Sciatic nerve (tissue), 2 donors: Measurements from ENCODE around the gene PRKCH. TPM values are rescaled to one million over a fixed set of nuclear protein-coding genes. Genes with fewer than 3 reads are reported as not detected.
"Not testable (repeated sequence)": the region's sequence is repeated elsewhere in the genome, so short reads cannot be mapped to it uniquely, and the experiment has no call there.

ENCODE experiments used
- ATAC-seq: fragments of 200-7000 bp; cut with Tn5 transposase; one replicate; pipeline ENCODE4 v1.9.1; 2020; ENCODE audit warnings: mild to moderate bottlenecking, moderate library complexity
- DNase-seq: peaks from one replicate; pipeline ENCODE4 v3.0.0-alpha.2; 2020; ENCODE audit warnings: low spot score
- intact Hi-C: fragments of 100-400 bp; cut with DNase I; formaldehyde crosslinking; loops from one replicate; pipeline ENCODE4 v1.14.2; 2022
- total RNA-seq: library from RNA; stranded (reverse); fragmentation: NEBNext Ultra II Directional; extraction: Animal tissue kit (Norgen Biotek cat#: 25700); gene quantifications from one replicate; pipeline ENCODE4 v1.2.1, GENCODE V29; 2021
- donor health status: DM: no; HTN: no; CAD: no.
- donor health status: DM: no; HTN: no; CAD: no.

Gene PRKCH
- total RNA-seq, 1 donor from 2014 or later, result 52.9 TPM

DNA sequence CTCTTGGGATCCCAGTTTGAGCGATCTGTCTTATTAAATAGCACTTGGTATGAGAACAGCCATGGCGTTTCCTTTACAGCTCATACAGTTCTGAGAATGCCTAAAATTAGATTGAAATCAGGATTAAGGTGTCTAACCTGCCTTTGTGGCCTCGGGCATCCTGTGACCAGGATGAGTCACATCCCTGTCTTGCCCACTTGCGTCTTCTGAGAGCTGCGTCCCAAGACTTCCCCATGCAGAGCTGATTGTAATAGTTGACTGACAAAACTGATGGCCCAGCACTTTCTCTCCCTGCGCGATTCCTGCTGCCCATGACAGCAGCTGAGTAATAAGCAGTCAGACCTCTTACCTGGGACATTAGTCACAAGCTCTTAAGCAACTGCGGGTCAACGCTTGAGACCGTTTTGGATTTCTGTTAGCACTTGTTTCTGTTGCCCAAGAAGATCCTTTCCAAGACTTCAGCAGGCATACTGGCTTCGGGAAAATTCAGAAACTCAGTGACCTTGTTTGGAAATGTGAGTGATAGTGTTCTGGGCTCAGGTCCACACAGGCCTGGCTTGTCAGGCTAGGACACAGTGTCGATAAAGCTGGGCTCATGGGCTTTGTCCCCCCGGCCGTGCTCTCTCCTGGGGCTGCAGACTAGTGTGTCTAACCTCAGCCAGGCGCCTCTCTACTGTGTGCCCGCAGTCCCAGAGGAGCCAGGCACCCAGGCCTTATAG, 204.1 kb downstream of the PRKCH start:
- intact Hi-C loops, result no loop called here
- peak; percentile 73 for DNase-seq
- ATAC-seq, result peak; percentile 84

DNA sequence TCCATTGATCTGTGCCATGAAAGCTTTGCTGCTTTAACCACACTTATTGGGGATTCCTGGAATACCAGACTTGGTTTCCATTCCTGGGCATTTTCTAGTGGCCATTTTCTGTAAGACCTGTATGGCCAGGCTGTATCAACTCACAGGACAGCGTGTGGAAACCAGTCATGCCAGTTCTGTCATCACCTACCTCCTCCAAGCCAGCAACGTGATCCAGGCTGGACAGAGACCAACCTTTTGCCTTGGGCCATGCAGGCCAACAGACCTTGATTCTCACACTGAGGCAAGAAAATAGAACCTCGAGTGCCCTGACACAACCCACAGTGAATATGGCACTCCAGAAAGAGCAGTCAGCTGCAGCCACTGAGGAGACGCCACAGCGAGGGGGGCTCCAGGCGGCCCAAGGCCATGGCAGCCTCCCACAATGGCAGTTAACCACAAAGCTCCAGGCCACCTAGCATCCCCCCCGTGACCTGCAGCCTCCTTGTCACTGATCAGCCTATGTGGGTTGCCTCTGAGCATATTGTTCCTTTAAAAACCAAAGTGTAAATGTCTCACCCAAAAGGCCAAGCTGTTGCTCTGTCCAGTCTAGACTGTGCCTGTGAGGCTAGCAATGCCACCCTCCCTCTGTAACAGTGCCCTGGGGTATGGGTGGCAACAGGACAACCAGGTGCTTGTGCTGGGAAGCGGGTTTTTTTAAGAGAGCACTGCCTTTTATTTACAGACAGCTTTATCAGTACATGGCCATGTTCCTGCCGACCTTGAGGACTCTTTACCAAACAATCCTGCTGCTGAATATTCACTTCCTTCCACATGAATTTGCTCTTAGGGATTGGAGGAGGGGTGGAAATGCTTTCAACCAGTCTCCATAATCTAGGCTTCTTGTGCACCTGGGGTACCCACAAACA, 205.3 kb downstream of the PRKCH start:
- intact Hi-C loops, result no loop called here
- DNase-seq (no peak), ATAC-seq (no peak)

DNA sequence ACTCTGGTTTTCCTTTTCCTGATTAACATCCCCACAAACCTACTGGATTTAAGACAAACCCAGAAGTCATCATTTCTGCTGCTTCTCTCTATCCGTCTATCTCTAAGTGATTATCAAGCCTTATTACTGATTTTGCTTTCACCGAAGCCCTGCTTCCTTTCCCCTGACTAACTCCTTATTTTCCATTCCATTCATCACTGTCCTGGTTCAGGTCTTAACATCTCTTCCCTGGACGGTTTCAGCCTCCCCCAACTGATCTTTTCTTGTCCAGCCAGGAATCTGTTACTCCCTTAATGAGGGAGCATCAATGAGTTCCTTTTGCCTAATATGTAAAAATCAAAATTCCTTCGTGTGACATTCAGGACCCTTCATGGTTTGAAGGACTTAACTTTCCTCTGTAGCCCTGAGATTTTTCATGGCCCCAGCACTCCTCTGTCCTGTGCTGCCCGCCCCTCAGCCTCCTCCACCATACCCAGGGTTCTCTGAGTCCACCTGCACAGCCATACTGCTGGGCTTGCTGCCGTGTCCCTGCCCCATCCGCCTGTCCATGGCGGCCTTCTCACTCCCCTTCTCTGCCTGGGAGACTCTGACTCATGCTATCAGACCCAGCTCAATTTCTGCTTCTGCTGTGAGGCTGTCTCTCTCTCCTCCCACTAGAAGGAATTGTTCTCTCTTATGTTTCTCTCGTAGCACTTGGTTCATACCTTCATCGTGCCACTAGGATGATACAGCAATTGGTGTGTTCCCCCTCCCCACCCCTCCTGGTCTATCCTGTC, 206.1 kb downstream of the PRKCH start:
- no peak for ATAC-seq
- DNase-seq, result no peak

DNA sequence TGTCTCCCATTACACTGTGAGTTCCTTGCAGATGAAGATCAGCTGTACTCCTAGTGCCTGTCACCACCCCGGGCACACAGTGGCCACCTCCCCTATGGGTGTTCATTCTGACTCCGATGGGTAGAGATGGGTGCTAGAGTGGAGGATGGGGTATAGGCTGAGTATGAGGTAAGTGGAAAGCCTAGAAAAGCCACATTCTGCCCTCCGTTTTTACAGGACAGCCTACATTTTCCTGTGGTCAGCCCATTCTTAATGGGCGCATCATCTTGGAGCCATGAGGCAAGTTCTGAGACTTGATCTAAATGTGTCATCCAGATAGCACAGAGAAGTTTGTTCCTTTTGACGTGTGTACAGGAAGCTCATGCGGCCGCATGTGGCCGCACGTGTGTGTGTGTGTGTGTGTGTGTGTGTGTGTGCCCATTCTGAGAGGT, 207.2 kb downstream of the PRKCH start:
- intact Hi-C loops, result no loop called here
- ATAC-seq, result no peak
- DNase-seq, result no peak

More for the DNA sequence above, 206.1 kb downstream of the PRKCH start:
- intact Hi-C loops, result no loop called here

DNA sequence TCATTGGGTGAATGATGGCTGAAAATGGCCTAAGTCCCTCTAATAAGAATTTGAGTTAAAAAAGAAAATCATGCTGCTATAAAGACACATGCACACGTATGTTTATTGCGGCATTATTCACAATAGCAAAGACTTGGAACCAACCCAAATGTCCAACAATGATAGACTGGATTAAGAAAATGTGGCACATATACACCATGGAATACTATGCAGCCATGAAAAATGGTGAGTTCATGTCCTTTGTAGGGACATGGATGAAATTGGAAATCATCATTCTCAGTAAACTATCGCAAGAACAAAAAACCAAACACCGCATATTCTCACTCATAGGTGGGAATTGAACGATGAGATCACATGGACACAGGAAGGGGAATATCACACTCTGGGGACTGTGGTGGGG, 208.0 kb downstream of the PRKCH start:
- ATAC-seq, intact Hi-C loops, DNase-seq: not testable (repeated sequence)

DNA sequence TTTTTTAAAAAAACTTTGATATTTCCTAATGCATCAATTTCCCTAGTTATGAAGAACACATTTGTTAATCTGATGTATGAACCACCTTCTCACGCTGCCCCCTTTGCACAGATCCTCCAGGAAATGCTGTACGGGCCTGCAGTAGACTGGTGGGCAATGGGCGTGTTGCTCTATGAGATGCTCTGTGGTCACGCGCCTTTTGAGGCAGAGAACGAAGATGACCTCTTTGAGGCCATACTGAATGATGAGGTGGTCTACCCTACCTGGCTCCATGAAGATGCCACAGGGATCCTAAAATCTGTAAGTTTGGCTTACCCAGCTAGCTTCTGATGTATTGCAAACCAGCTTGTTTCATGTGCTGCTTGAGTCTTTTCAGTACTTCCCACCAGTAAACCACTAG, 208.9 kb downstream of the PRKCH start:
- no peak for DNase-seq
- intact Hi-C loops, result no loop called here
- no peak for ATAC-seq

DNA sequence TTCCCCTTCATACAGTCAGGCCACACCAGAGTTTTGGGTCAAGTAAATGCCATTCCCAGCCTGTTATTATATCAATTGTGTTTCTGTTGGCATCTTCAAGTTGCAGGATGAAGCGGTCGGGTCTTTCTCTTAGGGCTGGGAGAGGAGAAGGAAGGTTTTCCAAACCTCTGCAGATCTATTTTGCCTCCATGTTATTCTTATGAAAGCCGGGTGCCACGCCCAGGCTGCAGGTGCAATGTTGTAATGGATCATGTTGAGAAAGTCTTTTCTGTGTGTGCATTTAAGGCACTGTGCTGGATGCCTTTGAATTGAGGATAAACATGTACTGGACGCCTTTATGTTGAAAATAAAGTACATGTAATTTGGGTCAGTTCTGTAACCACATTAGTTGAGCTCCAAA, 209.5 kb downstream of the PRKCH start:
- ATAC-seq (no peak), DNase-seq (no peak)
- intact Hi-C loops, result no loop called here

DNA sequence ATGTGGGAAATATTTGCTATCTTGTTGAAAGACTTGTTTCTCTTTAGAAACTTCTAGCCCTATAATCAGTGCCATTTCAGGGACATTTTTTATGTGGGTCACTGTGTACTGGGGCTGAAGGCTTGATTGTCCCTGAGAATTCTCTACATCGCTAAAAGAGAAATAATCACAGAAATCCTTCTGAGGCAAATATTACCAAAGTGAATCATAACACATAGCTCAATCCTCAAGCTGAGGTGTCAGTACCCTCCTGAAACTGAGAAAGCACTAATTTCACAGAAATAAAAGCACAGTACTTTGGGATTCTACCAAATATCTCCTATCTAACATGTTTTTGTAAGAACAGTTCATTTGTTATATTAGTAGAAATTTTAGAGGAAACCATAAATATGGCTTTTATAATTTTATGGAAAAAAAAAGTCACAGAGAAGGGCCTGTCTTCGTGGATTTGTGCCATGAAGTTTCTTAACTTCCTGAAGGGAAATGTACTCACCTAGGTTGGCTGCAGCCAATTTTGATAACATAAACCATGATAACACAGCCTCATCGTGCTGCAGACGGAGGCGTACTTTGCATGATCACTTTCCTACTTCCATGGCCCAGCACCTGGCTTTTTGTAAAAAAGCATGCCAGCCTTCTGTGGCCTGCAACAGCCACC, 210.2 kb downstream of the PRKCH start:
- DNase-seq (no peak), ATAC-seq (no peak)
- intact Hi-C loops, result no loop called here

DNA sequence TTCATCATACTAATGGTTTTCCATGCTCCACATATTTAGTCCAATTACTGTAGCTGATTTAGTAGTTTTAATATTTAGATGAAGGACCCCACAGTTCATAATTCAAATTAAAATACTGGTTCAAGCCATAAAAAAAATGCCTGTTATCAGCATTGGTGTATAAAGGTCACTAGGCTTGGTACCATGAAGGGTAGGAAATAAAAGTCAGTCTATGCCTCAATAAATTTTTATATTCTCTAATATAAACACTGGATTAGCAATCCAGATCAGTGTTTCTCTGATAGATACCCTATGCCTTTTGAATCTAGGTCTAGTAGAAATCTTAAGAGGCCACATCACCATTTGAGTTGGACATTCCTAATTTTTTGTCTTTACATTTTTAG, 210.7 kb downstream of the PRKCH start:
- no peak for DNase-seq
- intact Hi-C loops, result no loop called here
- no peak for ATAC-seq

DNA sequence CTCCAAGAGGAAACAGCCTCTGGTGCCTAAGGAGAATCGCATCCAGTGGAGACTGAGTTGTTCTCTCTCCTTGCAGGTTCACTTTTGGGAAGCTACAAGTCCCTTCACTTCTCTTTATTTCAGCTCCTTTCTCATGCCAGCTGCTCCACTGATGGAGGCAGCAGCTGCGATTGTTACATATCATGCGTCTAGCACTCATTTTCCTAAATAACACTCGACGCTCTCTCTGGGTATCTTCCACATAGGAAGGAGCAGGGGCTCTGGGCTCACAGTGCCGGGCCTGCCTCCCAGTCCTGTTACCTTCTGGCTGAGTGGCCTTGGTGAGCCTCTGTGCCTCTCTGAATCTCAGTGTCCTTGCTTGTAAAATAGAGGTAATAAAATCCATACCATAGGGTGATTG, 211.4 kb downstream of the PRKCH start:
- ATAC-seq (no peak), DNase-seq (no peak)
- intact Hi-C loops, result no loop called here

DNA sequence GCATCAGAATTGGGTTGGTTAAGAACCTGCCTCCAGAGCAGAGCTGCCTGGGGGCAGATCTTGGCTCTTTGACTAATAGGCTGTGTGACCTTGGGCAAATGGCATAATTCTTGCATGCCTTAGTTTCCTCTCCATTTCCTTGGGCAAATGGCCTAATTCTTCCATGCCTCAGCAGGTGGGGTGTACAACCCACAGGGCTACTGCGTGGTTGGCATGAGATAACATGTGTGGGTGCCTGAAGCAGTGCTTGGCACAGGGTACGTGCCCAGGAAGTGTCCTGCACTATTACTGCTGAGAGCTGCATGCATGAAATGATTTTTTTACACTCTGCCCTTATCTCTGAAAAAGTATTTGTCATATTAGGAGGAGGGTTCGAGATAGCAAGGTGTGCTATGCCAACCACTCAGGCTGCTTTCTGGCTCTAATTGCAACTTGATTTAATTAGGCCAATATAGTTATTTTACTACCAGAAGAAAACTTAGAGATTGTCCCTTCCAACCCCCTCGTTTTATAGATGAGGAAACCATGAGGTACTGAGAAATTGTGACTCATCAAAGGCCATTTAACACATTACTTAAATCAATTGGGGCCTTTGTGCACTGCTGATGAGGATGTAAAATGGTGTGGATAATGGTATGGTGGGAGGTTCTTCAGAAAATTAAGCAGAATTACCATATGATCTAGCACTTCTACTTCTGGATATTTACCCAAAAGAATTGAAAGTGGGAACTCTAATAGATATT, 212.3 kb downstream of the PRKCH start:
- ATAC-seq, result no peak
- DNase-seq, result no peak
- intact Hi-C loops, result no loop called here

DNA sequence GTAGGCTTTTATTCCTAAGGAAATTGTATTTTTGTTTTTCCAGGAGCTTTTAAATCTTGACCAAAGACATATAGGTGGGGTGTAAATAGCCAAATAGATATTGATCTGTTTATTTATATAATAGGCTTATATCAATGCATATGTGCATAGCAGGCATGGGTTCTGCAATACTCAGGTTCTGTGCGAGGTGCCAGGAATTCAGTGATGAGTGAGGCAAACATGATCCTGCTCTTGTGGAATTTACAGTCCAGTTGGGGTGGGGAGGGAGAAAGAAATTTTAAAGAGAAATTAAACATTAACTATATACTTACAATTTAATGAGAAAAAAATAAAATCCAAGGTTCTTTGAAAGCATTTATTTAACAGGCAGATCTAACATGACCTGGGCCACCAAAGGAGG, 213.7 kb downstream of the PRKCH start:
- no peak for ATAC-seq
- no peak for DNase-seq
- intact Hi-C loops, result no loop called here

DNA sequence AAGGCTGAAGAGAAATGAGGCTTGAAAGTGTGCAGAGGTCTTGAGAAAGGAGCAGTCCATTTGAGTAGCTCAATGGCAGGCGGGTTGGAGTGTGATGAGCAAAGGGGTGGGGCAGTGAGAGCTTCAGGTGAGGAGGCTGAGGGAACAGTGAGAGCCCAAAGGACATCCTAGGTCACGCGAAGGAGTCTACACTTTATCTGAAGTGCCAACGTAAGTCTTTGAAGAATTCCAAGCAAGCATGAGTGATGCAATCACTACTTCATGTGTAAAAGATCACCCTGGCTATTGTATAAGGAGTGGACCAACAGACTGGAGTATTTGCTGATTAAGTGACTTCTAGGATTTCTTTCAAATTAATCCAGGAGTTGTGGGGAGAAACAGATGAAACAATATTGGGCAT, 214.1 kb downstream of the PRKCH start:
- DNase-seq (no peak), ATAC-seq (no peak)

DNA sequence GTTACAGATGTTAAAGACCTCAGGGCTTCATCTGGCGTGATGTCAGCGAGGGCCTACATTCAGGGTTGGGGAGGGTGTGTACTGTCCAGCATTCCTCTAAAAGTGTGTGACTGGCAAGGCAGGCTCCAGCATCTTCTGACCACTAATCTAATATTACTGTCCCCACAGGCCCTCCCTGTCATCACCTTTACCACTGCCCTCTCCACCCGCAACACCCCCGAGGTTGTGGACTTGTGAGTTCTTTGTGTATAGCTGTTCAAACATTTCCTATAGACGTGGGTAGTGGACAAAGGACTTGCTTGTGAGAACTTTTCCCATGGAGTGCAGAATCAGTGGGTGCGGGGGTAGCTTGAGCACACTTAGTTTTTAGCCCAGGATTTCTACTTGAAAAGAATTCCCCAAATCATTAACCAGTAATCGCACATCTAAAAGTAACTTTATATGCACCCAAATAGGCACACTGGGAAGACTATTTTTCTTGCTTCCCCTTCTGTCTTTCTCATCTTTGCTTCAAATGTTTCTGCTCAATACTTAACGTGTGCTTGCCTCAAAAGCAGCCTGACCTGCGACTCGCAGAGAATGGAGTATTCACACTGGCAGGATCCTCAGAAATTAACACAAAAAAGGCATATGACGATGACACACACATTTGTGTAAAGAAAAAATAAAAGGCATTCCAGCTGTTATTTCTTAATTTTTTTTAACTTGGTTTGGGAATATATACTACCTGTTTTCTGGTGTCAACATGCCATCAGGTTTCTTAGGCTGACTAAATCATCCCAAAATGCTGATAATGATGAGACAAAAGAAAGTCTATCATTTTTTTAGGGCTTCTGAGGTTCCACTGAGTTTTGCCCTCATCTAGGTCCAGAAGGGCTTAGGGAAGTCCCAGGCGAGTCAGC, 215.5 kb downstream of the PRKCH start:
- intact Hi-C loops, result no loop called here
- DNase-seq (no peak), ATAC-seq (no peak)

More for the DNA sequence above, 214.1 kb downstream of the PRKCH start:
- intact Hi-C loops, result no loop called here

DNA sequence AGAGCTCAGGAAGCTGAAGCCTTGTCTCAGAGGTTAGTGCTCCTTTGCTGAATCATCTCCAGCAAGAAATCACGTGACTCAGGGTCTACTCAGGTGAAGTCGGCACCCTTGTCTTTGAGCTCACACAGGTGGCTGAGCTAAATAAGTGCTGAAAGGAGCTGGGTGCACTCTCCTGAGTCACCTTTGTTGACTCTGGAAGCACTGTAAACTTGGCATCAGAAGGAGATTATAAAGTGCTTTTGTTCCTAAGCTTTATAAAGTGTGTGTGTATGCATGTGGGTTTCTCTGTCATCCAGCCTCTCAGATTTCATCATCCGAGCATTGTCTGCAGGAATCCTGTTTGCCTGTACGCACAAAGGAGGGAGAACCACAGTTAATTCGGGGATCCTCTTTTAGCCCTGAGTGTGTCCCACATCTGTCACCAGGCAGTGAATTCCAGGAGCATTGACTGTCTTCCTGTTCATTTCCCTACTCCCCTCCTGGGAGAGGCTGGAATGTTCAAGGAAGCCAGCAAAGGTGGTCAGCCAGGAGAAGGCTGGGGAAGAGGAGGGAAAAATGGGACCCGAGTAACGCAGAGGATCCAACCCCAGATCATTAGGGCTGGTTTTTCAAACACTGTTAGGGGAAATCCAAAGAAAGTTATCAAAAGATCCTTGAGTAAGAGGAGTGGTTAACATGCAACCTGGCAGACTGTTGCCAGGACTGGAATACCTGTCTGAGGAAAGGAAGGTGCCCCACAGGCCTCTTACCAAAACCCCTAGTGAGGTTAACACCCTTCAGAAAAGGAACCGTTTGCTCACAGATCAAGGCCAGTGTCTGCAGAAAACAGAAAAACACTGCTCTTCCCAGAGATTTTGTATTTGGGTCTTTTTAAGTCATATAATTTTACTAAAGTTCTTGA, 216.4 kb downstream of the PRKCH start:
- DNase-seq, result no peak
- ATAC-seq, result no peak
- intact Hi-C loops, result no loop called here

DNA sequence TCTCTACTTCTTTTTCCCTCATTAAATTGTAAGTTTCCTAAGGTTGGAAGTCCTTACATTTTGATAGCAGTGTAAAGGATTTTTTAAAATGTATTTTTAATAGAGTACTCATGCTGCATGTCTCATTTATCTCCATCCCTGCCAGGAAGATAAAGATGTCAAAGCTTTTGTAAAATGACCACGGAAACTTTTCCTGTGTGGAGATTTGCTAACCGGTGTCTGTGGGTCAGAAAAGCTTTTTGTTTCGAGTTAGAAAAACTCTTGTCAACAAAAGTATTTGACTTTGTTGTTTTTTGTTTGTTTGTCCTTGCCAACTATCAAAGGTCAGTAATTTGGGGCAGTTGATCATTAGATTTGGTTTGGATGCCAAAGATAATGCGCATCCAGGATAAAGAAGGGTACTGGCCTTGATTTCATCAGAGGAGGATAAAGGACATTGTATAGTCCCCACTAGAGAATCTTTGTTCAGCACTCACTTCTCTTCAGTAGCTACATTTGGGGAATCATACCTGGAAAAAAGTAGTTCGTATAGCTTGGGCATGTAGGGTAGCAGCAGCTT, 217.2 kb downstream of the PRKCH start:
- ATAC-seq (no peak), DNase-seq (no peak)
- intact Hi-C loops, result no loop called here
